HepG2 (cell line): ENCODE data around the gene KHK. TPM values are rescaled to one million over a fixed set of nuclear protein-coding genes. Genes with fewer than 3 reads are reported as not detected.

Experiments
- ATAC-seq: fragments of 200-7000 bp; cut with Tn5 transposase; 3 replicates; pipeline ENCODE4 v1.9.1; 2020; ENCODE audit warnings: mild to moderate bottlenecking, moderate library complexity
- BruUV-seq: library from RNA; stranded (reverse); fragments of 400-500 nt; replicated peaks from 2 replicates; lab custom pipeline; 2021; lab: Mats Ljungman, UMichigan
- CTCF ChIA-PET: fragments of 300-600 bp; formaldehyde crosslinking; extraction: SDS; loops from one replicate; lab custom pipeline; 2021; ENCODE audit warnings: low total read pairs, inconsistent platforms, low intra/inter-chr PET ratio; lab: Yijun Ruan, JAX
- POLR2A ChIA-PET: fragments of 350-600 bp; sonication (Branson Sonifier 250); formaldehyde crosslinking; loops from one replicate; lab custom pipeline; 2020; ENCODE audit warnings: antibody characterized with exemption, inconsistent platforms; lab: Yijun Ruan, JAX
- DNase-seq: peaks from one replicate; pipeline ENCODE4 v3.0.0-alpha.2; 2015; ENCODE audit warnings: low spot score
- FAIRE-seq: peaks from 3 replicates; lab custom pipeline; 2011; peaks lifted over from hg19 to GRCh38; lab: Jason Lieb, UNC
- H2AFZ ChIP-seq: one replicate; pipeline ENCODE4 v1.6.1; 2011; ENCODE audit warnings: low read length, inconsistent platforms
- H3K27ac ChIP-seq: fragments of 300-600 bp; 3 replicates; pipeline ENCODE4 v1.8.0; 2011; ENCODE audit warnings: mixed run types, mild to moderate bottlenecking, mixed read lengths, low read length, inconsistent platforms; ENCODE audit not compliant: insufficient read depth; ENCODE audit errors: extremely low read length
- H3K27me3 ChIP-seq, 2 experiments: fragments of 200-600 bp in 1 of 2; 2 replicates in 1 of 2; 3 replicates in 1 of 2; pipeline versions ENCODE4 v1.6.0 to v1.8.0; 2011; ENCODE audit warnings: low read length in 2 of 2, mild to moderate bottlenecking in 2 of 2, moderate library complexity in 2 of 2, inconsistent platforms in 1 of 2; ENCODE audit not compliant: insufficient read depth in 2 of 2, control insufficient read depth in 1 of 2
- H3K36me3 ChIP-seq, 2 experiments: fragments of 200-600 bp in 1 of 2; replicated peaks in 1 of 2; 2 replicates in 1 of 2; 3 replicates in 1 of 2; pipeline versions ENCODE4 v1.5.1 to v1.8.0; 2011; ENCODE audit warnings: low read length in 2 of 2, inconsistent platforms in 1 of 2; ENCODE audit not compliant: insufficient read depth in 2 of 2, control insufficient read depth in 1 of 2
- H3K4me1 ChIP-seq: 2 replicates; pipeline ENCODE4 v1.5.1; 2012; ENCODE audit warnings: low read length, inconsistent platforms; ENCODE audit not compliant: insufficient read depth
- H3K4me2 ChIP-seq: 2 replicates; pipeline ENCODE4 v1.6.0; 2011; ENCODE audit warnings: low read depth, low read length, inconsistent platforms
- H3K4me3 ChIP-seq, 3 experiments: fragments of 200-600 bp in 1 of 3; sonication (generic), shearing (Covaris generic) in 1 of 3; replicated peaks in 1 of 3; 2 replicates each; pipeline ENCODE4 v1.5.1; 2011 to 2016; ENCODE audit warnings: low read length in 3 of 3, inconsistent platforms in 2 of 3, low read depth in 2 of 3, mild to moderate bottlenecking in 2 of 3, control low read depth in 1 of 3, mixed read lengths in 1 of 3; ENCODE audit not compliant: insufficient read depth in 1 of 3
- H3K79me2 ChIP-seq: one replicate; pipeline ENCODE4 v1.6.1; 2011; ENCODE audit warnings: low read length, inconsistent platforms; ENCODE audit not compliant: insufficient read depth
- H3K9ac ChIP-seq: 2 replicates; pipeline ENCODE4 v1.6.0; 2011; ENCODE audit warnings: mild to moderate bottlenecking, low read depth, low read length, inconsistent platforms; ENCODE audit not compliant: insufficient read depth
- H3K9me3 ChIP-seq: 2 replicates; pipeline ENCODE4 v1.5.1; 2012; ENCODE audit warnings: mild to moderate bottlenecking, low read length
- H4K20me1 ChIP-seq: 2 replicates; pipeline ENCODE4 v1.6.0; 2011; ENCODE audit warnings: inconsistent platforms, mild to moderate bottlenecking, low read length, moderate library complexity; ENCODE audit not compliant: insufficient read depth
- SMARCE1 ChIP-seq: fragments of 450-650 bp; IDR thresholded peaks from 2 replicates; pipeline ENCODE4 v1.6.1; 2017; ENCODE audit warnings: borderline replicate concordance
- ZBTB3 ChIP-seq: sonication (generic); formaldehyde crosslinking; IDR thresholded peaks from 2 replicates; pipeline ENCODE4 v1.4.0; 2020; ENCODE audit warnings: low read depth, mild to moderate bottlenecking, moderate library complexity, missing genetic modification reagents, borderline replicate concordance
- ZFY ChIP-seq: sonication (generic); formaldehyde crosslinking; IDR thresholded peaks from 2 replicates; pipeline ENCODE4 v1.4.0; 2020; ENCODE audit warnings: missing genetic modification reagents
- ZNF318 ChIP-seq: sonication (generic); formaldehyde crosslinking; IDR thresholded peaks from 2 replicates; pipeline ENCODE4 v1.4.0; 2020; ENCODE audit warnings: mild to moderate bottlenecking, missing genetic modification reagents
- ZNF773 ChIP-seq: sonication (generic); formaldehyde crosslinking; IDR thresholded peaks from 2 replicates; pipeline ENCODE4 v1.4.0; 2020; ENCODE audit warnings: missing genetic modification reagents, borderline replicate concordance
- WGBS: methylation state at CpG from one replicate; pipeline ENCODE4 v1.1.6; 2017; ENCODE audit warnings: low lambda C conversion rate; 5-methylcytosine and 5-hydroxymethylcytosine counted together
- in situ Hi-C: cut with HindIII; loops from 2 replicates; pipeline ENCODE4 v1.10.0; 2017; ENCODE audit warnings: low pct_unique_long_range_greater_than_20kb; ENCODE audit not compliant: extremely low pct_ligation_motif_present
- intact Hi-C: fragments of 100-400 bp; cut with micrococcal nuclease; formaldehyde crosslinking; loops from one replicate; pipeline ENCODE4 v1.10.0; 2022; ENCODE audit not compliant: unreplicated experiment
- polyA plus RNA-seq, 8 experiments: library from polyadenylated mRNA; depleted of rRNA in 3 of 8; stranded (reverse) in 7 of 8; unstranded in 1 of 8; fragments of >200 nt; fragmentation: Illumina TruSeq in 4 of 8; extraction: Trizol in 4 of 8; gene quantifications; 2 replicates each; pipeline versions ENCODE4 v1.2.1 to v1.2.3, GENCODE V29; 2011 to 2016; ENCODE audit warnings: low read depth in 4 of 8, missing spikeins in 1 of 8, mixed read lengths in 1 of 8; ENCODE audit not compliant: insufficient read depth in 1 of 8
- total RNA-seq, 5 experiments: library from RNA; depleted of rRNA; stranded (reverse); fragments of >200 nt; fragmentation: Illumina TruSeq; extraction: Trizol; gene quantifications; 2 replicates each; pipeline ENCODE4 v1.2.3, GENCODE V29; 2016; ENCODE audit warnings: low read depth in 1 of 5
- TF ChIP-seq, protein P1 (sequence below): IDR thresholded peaks from 2 replicates; pipeline ENCODE4 v1.6.1; 2012; ENCODE audit warnings: inconsistent platforms
- TF ChIP-seq, protein P2 (sequence below): sonication (generic); formaldehyde crosslinking; IDR thresholded peaks from 2 replicates; pipeline ENCODE4 v1.4.0; 2020; ENCODE audit warnings: missing genetic modification reagents

KHK gene
- total and polyA plus RNA-seq, 2 of the 13 experiments (the other 11 are each of a cell fraction or from before 2014, with no cell fraction given), result 40.9 to 99.2 TPM

DNA sequence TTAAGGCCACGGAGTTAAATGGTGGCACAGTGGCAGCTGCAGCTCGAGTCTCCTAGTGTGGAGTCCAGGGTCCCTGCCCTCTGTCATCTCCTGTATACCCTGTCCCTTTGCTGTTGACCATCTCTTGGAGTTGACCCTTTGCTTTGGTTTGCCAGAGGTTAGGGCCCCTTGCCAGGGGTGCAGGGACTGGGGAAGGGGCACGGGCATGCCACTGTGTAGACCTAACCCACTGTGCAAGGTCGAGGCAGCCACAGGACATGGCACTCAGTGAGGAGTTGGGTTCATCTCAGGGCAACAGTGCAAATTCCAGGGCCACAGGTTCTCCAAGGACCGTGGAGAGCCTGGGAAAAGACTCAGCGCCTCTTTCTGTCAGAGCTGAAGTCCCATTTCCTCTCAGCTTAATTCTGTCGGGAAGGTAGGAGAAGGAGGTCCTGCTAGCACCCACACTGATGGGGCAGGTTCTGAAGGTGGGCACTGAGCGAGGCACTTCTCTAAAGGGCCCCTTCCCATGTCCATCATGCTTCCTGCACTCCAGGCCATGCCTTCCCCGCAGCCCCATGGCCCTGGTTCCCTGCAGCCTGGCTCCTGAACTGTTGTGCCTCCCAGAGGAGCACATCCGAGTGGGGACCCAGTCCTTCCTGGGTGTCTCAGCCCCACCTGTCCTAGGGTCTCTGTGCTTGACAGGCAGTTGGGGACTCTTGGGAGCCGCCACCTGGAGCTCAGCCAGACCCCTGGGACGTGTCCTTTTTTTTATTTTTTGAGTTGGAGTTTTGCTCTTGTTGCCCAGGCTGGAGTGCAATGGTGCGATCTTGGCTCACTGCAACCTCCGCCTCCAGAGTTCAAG, 2.8 kb downstream of the KHK start:
- in situ Hi-C loops, result no loop called here
- TF ChIP-seq ZNF773 (CRISPR knock-in tag) (no peak), ZNF318 (CRISPR knock-in tag) (0 out of 2 replicates have a peak, but pooled peaks have one; percentile 39), ZBTB3 (no peak), ZFY (CRISPR knock-in tag) (peak; percentile 10; the same call in 1 of the 2 replicates), SMARCE1 (no peak)
- TF ChIP-seq, protein P1, sequence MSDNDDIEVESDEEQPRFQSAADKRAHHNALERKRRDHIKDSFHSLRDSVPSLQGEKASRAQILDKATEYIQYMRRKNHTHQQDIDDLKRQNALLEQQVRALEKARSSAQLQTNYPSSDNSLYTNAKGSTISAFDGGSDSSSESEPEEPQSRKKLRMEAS, result peak; percentile 5; the same call in 1 of the 2 replicates
- TF ChIP-seq, protein P2, sequence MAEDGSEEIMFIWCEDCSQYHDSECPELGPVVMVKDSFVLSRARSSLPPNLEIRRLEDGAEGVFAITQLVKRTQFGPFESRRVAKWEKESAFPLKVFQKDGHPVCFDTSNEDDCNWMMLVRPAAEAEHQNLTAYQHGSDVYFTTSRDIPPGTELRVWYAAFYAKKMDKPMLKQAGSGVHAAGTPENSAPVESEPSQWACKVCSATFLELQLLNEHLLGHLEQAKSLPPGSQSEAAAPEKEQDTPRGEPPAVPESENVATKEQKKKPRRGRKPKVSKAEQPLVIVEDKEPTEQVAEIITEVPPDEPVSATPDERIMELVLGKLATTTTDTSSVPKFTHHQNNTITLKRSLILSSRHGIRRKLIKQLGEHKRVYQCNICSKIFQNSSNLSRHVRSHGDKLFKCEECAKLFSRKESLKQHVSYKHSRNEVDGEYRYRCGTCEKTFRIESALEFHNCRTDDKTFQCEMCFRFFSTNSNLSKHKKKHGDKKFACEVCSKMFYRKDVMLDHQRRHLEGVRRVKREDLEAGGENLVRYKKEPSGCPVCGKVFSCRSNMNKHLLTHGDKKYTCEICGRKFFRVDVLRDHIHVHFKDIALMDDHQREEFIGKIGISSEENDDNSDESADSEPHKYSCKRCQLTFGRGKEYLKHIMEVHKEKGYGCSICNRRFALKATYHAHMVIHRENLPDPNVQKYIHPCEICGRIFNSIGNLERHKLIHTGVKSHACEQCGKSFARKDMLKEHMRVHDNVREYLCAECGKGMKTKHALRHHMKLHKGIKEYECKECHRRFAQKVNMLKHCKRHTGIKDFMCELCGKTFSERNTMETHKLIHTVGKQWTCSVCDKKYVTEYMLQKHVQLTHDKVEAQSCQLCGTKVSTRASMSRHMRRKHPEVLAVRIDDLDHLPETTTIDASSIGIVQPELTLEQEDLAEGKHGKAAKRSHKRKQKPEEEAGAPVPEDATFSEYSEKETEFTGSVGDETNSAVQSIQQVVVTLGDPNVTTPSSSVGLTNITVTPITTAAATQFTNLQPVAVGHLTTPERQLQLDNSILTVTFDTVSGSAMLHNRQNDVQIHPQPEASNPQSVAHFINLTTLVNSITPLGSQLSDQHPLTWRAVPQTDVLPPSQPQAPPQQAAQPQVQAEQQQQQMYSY (CRISPR knock-in tag), result peak; percentile 87

More for the DNA sequence above, 2.8 kb downstream of the KHK start:
- peak overlapping the region; percentile 4 for H3K27ac ChIP-seq
- no peak for ATAC-seq
- peaks cover 0 to 3% of the 10 kb centered on the region in 2 experiments; a peak in 3 of 5 replicates for H3K36me3 ChIP-seq
- FAIRE-seq, result no peak
- peak overlapping the region; percentile 97 for H3K4me2 ChIP-seq
- ChIA-PET CTCF (no interaction called here), POLR2A (interaction anchor here (2.5 kb wide), 1 partner anchor 123 kb away, joined by 15 read pairs; the partner anchor contains the start of genes ATRAID and SLC5A6)
- intact Hi-C loops, result loop anchor here (5.0 to 10.0 kb wide), 3 partner anchors 55 to 1158 kb away; partner anchors contain the start of gene TMEM214
- H3K4me1 ChIP-seq, result peaks cover 83% of the 10 kb centered on the region
- peak overlapping the region; percentile 17 to 99 (median 74) for H3K4me3 ChIP-seq
- 68% methylated on average over 12 of the region's 14 CpGs for WGBS
- no peaks in the 10 kb centered on the region for H3K9me3 ChIP-seq
- BruUV-seq, result no TSS peak
- peak overlapping the region; percentile 74 for H3K9ac ChIP-seq
- no peaks in the 10 kb centered on the region for H4K20me1 ChIP-seq
- H2AFZ ChIP-seq, result no peak overlapping the region
- H3K79me2 ChIP-seq, result peaks cover 56% of the 10 kb centered on the region
- no peak for DNase-seq
- no peaks in the 10 kb centered on the region for H3K27me3 ChIP-seq
